Left kidney (tissue), 2 donors: ENCODE measurements around the gene MAN1B1. TPM values are rescaled to one million over a fixed set of nuclear protein-coding genes. Genes with fewer than 3 reads are reported as not detected.
"Not testable (repeated sequence)": the region's sequence is repeated elsewhere in the genome, so short reads cannot be mapped to it uniquely, and the experiment has no call there.

Experiments
- DNase-seq: peaks from one replicate; pipeline ENCODE4 v3.0.0-alpha.2; 2013
- polyA plus RNA-seq: library from polyadenylated mRNA; unstranded; fragments of 120-200 nt; gene quantifications from one replicate; pipeline ENCODE4 v1.2.1, GENCODE V29; 2013; ENCODE audit not compliant: insufficient read length

The MAN1B1 gene
- polyA plus RNA-seq, 1 donor: 61.4 TPM

- no peak for DNase-seq
These were observed 35.5 kb upstream of the MAN1B1 start for GRCh38 chr9:137051145-137051724.

GRCh38 chr9:137052293-137052692 lies 34.5 kb upstream of the MAN1B1 start:
- DNase-seq: no peak

GRCh38 chr9:137052998-137053943 lies 33.5 kb upstream of the MAN1B1 start:
- DNase-seq: no peak

GRCh38 chr9:137053944-137054931 lies 32.5 kb upstream of the MAN1B1 start, which contains the start of gene ENTPD2:
ENTPD2 (minus strand) TSS chr9:137054061; CDS start chr9:137053997, 64 bp downstream.
- no peak for DNase-seq

GRCh38 chr9:137054932-137055384 lies 31.8 kb upstream of the MAN1B1 start:
- DNase-seq: no peak

GRCh38 chr9:137055385-137056364 lies 31.1 kb upstream of the MAN1B1 start:
- DNase-seq: no peak

GRCh38 chr9:137056739-137057415 lies 29.9 kb upstream of the MAN1B1 start:
- no peak for DNase-seq

GRCh38 chr9:137057545-137057944 lies 29.2 kb upstream of the MAN1B1 start:
- DNase-seq: no peak

GRCh38 chr9:137058521-137059234 lies 28.1 kb upstream of the MAN1B1 start:
- no peak for DNase-seq

GRCh38 chr9:137062384-137062783 lies 24.4 kb upstream of the MAN1B1 start:
- DNase-seq: no peak

- DNase-seq: not testable (repeated sequence)
These were observed 24.0 kb upstream of the MAN1B1 start for GRCh38 chr9:137062798-137063197.

GRCh38 chr9:137063311-137064026 lies 23.3 kb upstream of the MAN1B1 start:
- no peak for DNase-seq

- DNase-seq: no peak
These were observed 22.5 kb upstream of the MAN1B1 start for GRCh38 chr9:137064027-137064879.

GRCh38 chr9:137064880-137065164 lies 22.0 kb upstream of the MAN1B1 start:
- no peak for DNase-seq

GRCh38 chr9:137065336-137065967 lies 21.3 kb upstream of the MAN1B1 start:
- no peak for DNase-seq

GRCh38 chr9:137066096-137066861 lies 20.5 kb upstream of the MAN1B1 start:
- no peak for DNase-seq
